ENCODE data around the gene OSMR.
"Not testable (repeated sequence)": the region's sequence is repeated elsewhere in the genome, so short reads cannot be mapped to it uniquely, and the experiment has no call there.

Gene OSMR

GRCh38 chr5:38848637-38849036 is 2.8 kb downstream of the OSMR start:
- Histone ChIP-seq H3K4me1 (ENCODE audit: control insufficient read depth in 5 of 5, insufficient read depth in 5 of 5, low read length in 5 of 5) (peaks cover 4 to 26% (median 18%) of the 10 kb centered on the region in 5 donors), H3K27ac (ENCODE audit: low read depth, low read length) (no peak overlapping the region), H3K36me3 (ENCODE audit: control insufficient read depth in 5 of 5, insufficient read depth in 5 of 5, low read length in 5 of 5) (peaks cover 0 to 11% (median 3%) of the 10 kb centered on the region in 5 donors), H3K9ac (ENCODE audit: low read length in 5 of 5) (no peak overlapping the region), H3K4me3 (ENCODE audit: low read depth in 1 of 5, low read length in 5 of 5) (peak overlapping the region in 1 of 5 donors; percentile 11), H3K9me3 (ENCODE audit: control insufficient read depth in 5 of 5, low read length in 5 of 5) (peaks cover 0 to 9% (median 6%) of the 10 kb centered on the region in 5 donors), H3K27me3 (ENCODE audit: control insufficient read depth in 5 of 5, insufficient read depth in 4 of 5, low read length in 5 of 5) (no peaks in the 10 kb centered on the region)

- H3K27ac ChIP-seq (ENCODE audit: low read depth, low read length); H3K4me3 ChIP-seq (ENCODE audit: low read depth in 1 of 5, low read length in 5 of 5); H3K27me3 ChIP-seq (ENCODE audit: control insufficient read depth in 5 of 5, insufficient read depth in 4 of 5, low read length in 5 of 5); H3K9ac ChIP-seq (ENCODE audit: low read length in 5 of 5); H3K9me3 ChIP-seq (ENCODE audit: control insufficient read depth in 5 of 5, low read length in 5 of 5): not testable (repeated sequence)
- peaks cover 2 to 22% (median 9%) of the 10 kb centered on the region in 5 donors for H3K4me1 ChIP-seq (ENCODE audit: control insufficient read depth in 5 of 5, insufficient read depth in 5 of 5, low read length in 5 of 5)
- H3K36me3 ChIP-seq (ENCODE audit: control insufficient read depth in 5 of 5, insufficient read depth in 5 of 5, low read length in 5 of 5), result peaks cover 0 to 11% (median 3%) of the 10 kb centered on the region in 5 donors
Measured at GRCh38 chr5:38851640-38852039, 5.8 kb downstream of the OSMR start.

GRCh38 chr5:38853753-38854470 is 8.1 kb downstream of the OSMR start:
- H3K27me3 ChIP-seq (ENCODE audit: control insufficient read depth in 5 of 5, insufficient read depth in 4 of 5, low read length in 5 of 5), result no peaks in the 10 kb centered on the region
- H3K4me1 ChIP-seq (ENCODE audit: control insufficient read depth in 5 of 5, insufficient read depth in 5 of 5, low read length in 5 of 5), result peaks cover 0 to 5% (median 0%) of the 10 kb centered on the region in 5 donors
- H3K36me3 ChIP-seq (ENCODE audit: control insufficient read depth in 5 of 5, insufficient read depth in 5 of 5, low read length in 5 of 5), result peaks cover 0 to 11% (median 3%) of the 10 kb centered on the region in 5 donors
- H3K9ac ChIP-seq (ENCODE audit: low read length in 5 of 5), result no peak overlapping the region
- no peak overlapping the region for H3K27ac ChIP-seq (ENCODE audit: low read depth, low read length)
- no peak overlapping the region for H3K4me3 ChIP-seq (ENCODE audit: low read depth in 1 of 5, low read length in 5 of 5)
- peaks cover 0 to 9% (median 6%) of the 10 kb centered on the region in 5 donors for H3K9me3 ChIP-seq (ENCODE audit: control insufficient read depth in 5 of 5, low read length in 5 of 5)

DNA sequence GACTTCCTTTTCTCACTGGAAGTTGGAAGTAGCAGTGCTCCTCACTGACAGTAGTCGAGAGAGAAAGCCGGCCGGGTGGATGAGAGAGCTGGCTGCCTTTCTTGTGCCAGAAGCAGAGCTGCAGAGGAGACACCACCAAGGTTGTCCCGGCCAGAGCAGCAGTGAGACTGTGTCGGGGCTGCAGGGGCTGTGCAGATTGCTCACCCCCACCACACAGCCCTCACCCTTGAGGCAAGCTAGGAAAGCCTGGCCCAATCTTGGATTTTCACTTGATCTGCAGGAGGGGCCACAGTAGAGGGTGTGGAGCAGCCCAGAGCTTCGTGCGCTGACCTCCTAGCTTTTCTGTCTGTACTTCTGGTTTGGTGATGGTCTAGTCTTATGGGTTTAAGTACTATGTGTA is 9.1 kb downstream of the OSMR start:
- Histone ChIP-seq H3K27me3 (ENCODE audit: control insufficient read depth in 5 of 5, insufficient read depth in 4 of 5, low read length in 5 of 5) (no peaks in the 10 kb centered on the region), H3K9me3 (ENCODE audit: control insufficient read depth in 5 of 5, low read length in 5 of 5) (peaks cover 0 to 9% (median 6%) of the 10 kb centered on the region in 5 donors), H3K36me3 (ENCODE audit: control insufficient read depth in 5 of 5, insufficient read depth in 5 of 5, low read length in 5 of 5) (peaks cover 0 to 11% (median 3%) of the 10 kb centered on the region in 5 donors), H3K4me1 (ENCODE audit: control insufficient read depth in 5 of 5, insufficient read depth in 5 of 5, low read length in 5 of 5) (peaks cover 0 to 5% (median 0%) of the 10 kb centered on the region in 5 donors), H3K4me3 (ENCODE audit: low read depth in 1 of 5, low read length in 5 of 5) (no peak overlapping the region), H3K27ac (ENCODE audit: low read depth, low read length) (no peak overlapping the region), H3K9ac (ENCODE audit: low read length in 5 of 5) (no peak overlapping the region)

DNA sequence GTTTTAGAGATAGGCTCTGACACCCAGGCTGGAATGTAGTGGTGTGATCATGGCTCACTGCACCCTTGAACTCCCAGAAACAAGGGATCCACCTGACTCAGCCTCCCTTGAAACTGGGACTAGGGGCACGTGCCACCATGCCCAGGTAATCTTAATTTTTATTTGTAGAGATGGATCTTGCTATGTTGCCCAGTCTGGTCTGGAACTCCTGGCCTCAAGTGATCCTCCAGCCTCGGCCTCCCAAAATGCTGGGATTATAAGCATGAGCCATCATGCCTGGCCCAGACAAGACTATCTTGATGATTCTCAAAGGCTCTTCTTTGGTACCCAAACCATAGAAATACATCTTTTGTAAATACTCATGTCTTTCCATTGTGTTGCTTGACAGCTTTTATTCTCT is 10.8 kb downstream of the OSMR start:
- Histone ChIP-seq H3K9ac (ENCODE audit: low read length in 5 of 5) (no peak overlapping the region), H3K27me3 (ENCODE audit: control insufficient read depth in 5 of 5, insufficient read depth in 4 of 5, low read length in 5 of 5) (no peaks in the 10 kb centered on the region), H3K9me3 (ENCODE audit: control insufficient read depth in 5 of 5, low read length in 5 of 5) (peaks cover 0 to 2% (median 0%) of the 10 kb centered on the region in 5 donors), H3K4me3 (ENCODE audit: low read depth in 1 of 5, low read length in 5 of 5) (no peak overlapping the region), H3K36me3 (ENCODE audit: control insufficient read depth in 5 of 5, insufficient read depth in 5 of 5, low read length in 5 of 5) (no peaks in the 10 kb centered on the region), H3K27ac (ENCODE audit: low read depth, low read length) (no peak overlapping the region), H3K4me1 (ENCODE audit: control insufficient read depth in 5 of 5, insufficient read depth in 5 of 5, low read length in 5 of 5) (peaks cover 0 to 5% (median 0%) of the 10 kb centered on the region in 5 donors)

DNA sequence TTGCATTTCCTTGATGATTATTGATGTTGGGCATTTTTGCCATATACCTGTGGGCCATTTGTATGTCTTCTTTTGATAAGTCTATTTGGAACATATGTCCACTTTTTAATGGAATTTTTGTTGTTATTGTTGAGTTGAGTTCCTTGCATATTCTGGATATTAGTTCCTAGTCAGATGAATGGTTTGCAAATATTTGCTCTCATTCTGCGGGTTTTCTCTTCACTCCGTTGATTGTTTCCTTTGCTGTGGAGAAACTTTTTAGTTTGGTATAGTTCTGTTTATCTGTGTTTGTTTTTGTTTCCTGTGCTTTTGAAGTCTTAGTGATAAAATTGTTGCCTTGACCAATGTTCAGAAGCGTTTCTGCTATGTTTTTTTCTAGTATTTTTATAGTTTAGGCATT is 13.0 kb downstream of the OSMR start:
- Histone ChIP-seq H3K9ac (ENCODE audit: low read length in 5 of 5) (no peak overlapping the region), H3K36me3 (ENCODE audit: control insufficient read depth in 5 of 5, insufficient read depth in 5 of 5, low read length in 5 of 5) (no peaks in the 10 kb centered on the region), H3K27me3 (ENCODE audit: control insufficient read depth in 5 of 5, insufficient read depth in 4 of 5, low read length in 5 of 5) (no peaks in the 10 kb centered on the region), H3K9me3 (ENCODE audit: control insufficient read depth in 5 of 5, low read length in 5 of 5) (peaks cover 0 to 2% (median 0%) of the 10 kb centered on the region in 5 donors), H3K4me1 (ENCODE audit: control insufficient read depth in 5 of 5, insufficient read depth in 5 of 5, low read length in 5 of 5) (peaks cover 0 to 5% (median 0%) of the 10 kb centered on the region in 5 donors), H3K4me3 (ENCODE audit: low read depth in 1 of 5, low read length in 5 of 5) (no peak overlapping the region), H3K27ac (ENCODE audit: low read depth, low read length) (no peak overlapping the region)

DNA sequence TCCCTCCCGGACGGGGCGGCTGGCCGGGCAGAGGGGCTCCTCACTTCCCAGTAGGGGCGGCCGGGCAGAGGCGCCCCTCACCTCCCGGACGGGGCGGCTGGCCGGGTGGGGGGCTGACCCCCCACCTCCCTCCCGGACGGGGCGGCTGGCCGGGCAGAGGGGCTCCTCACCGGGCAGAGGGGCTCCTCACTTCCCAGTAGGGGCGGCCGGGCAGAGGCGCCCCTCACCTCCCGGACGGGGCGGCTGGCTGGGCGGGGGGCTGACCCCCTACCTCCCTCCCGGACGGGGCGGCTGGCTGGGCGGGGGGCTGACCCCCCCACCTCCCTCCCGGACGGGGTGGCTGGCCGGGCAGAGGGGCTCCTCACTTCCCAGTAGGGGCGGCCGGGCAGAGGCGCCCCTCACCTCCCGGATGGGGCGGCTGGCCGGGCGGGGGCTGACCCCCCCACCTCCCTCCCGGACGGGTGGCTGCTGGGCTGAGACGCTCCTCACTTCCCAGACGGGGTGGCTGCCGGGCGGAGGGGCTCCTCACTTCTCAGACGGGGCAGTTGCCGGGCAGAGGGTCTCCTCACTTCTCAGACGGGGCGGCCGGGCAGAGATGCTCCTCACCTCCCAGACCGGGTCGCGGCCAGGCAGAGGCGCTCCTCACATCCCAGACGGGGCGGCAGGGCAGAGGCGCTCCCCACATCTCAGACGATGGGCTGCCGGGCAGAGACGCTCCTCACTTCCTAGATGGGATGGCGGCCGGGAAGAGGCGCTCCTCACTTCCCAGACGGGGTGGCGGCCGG is 16.4 kb downstream of the OSMR start:
- not testable (repeated sequence) for H3K27me3 ChIP-seq (ENCODE audit: control insufficient read depth in 5 of 5, insufficient read depth in 4 of 5, low read length in 5 of 5); H3K9me3 ChIP-seq (ENCODE audit: control insufficient read depth in 5 of 5, low read length in 5 of 5)

GRCh38 chr5:38866362-38867031 is 20.7 kb downstream of the OSMR start:
- peaks cover 0 to 5% (median 4%) of the 10 kb centered on the region in 5 donors for H3K9me3 ChIP-seq (ENCODE audit: control insufficient read depth in 5 of 5, low read length in 5 of 5)
- H3K27me3 ChIP-seq (ENCODE audit: control insufficient read depth in 5 of 5, insufficient read depth in 4 of 5, low read length in 5 of 5), result no peaks in the 10 kb centered on the region
- no peak overlapping the region for H3K4me3 ChIP-seq (ENCODE audit: low read depth in 1 of 5, low read length in 5 of 5)
- H3K27ac ChIP-seq (ENCODE audit: low read depth, low read length), result no peak overlapping the region
- H3K9ac ChIP-seq (ENCODE audit: low read length in 5 of 5), result no peak overlapping the region
- H3K36me3 ChIP-seq (ENCODE audit: control insufficient read depth in 5 of 5, insufficient read depth in 5 of 5, low read length in 5 of 5), result peaks cover 0 to 5% (median 3%) of the 10 kb centered on the region in 5 donors
- H3K4me1 ChIP-seq (ENCODE audit: control insufficient read depth in 5 of 5, insufficient read depth in 5 of 5, low read length in 5 of 5), result peaks cover 0 to 12% (median 5%) of the 10 kb centered on the region in 5 donors

More for the DNA sequence above, 16.4 kb downstream of the OSMR start:
- H3K4me1 ChIP-seq (ENCODE audit: control insufficient read depth in 5 of 5, insufficient read depth in 5 of 5, low read length in 5 of 5), result peaks cover 0 to 12% (median 5%) of the 10 kb centered on the region in 5 donors
- H3K9ac ChIP-seq (ENCODE audit: low read length in 5 of 5); H3K36me3 ChIP-seq (ENCODE audit: control insufficient read depth in 5 of 5, insufficient read depth in 5 of 5, low read length in 5 of 5); H3K4me3 ChIP-seq (ENCODE audit: low read depth in 1 of 5, low read length in 5 of 5); H3K27ac ChIP-seq (ENCODE audit: low read depth, low read length): not testable (repeated sequence)

GRCh38 chr5:38867032-38867398 is 21.2 kb downstream of the OSMR start:
- no peak overlapping the region for H3K27ac ChIP-seq (ENCODE audit: low read depth, low read length)
- H3K4me3 ChIP-seq (ENCODE audit: low read depth in 1 of 5, low read length in 5 of 5), result no peak overlapping the region
- H3K4me1 ChIP-seq (ENCODE audit: control insufficient read depth in 5 of 5, insufficient read depth in 5 of 5, low read length in 5 of 5), result peaks cover 3 to 16% (median 5%) of the 10 kb centered on the region in 5 donors
- peaks cover 0 to 5% (median 4%) of the 10 kb centered on the region in 5 donors for H3K9me3 ChIP-seq (ENCODE audit: control insufficient read depth in 5 of 5, low read length in 5 of 5)
- H3K36me3 ChIP-seq (ENCODE audit: control insufficient read depth in 5 of 5, insufficient read depth in 5 of 5, low read length in 5 of 5), result peaks cover 0 to 5% (median 3%) of the 10 kb centered on the region in 5 donors
- no peaks in the 10 kb centered on the region for H3K27me3 ChIP-seq (ENCODE audit: control insufficient read depth in 5 of 5, insufficient read depth in 4 of 5, low read length in 5 of 5)
- H3K9ac ChIP-seq (ENCODE audit: low read length in 5 of 5), result no peak overlapping the region

Measured in subcutaneous abdominal adipose tissue (tissue), 5 donors.